Activated T-helper 9 cell treated with anti-CD3 and anti-CD28 coated beads, Interleukin-2, amount 50 U/mL, for 16 hours (primary cell): ENCODE results near the gene BCL2L1.

Experiments used
- DNase-seq: peaks from one replicate; pipeline ENCODE4 v3.0.0-alpha.2; 2020; ENCODE audit warnings: low read depth

BCL2L1 gene

DNA sequence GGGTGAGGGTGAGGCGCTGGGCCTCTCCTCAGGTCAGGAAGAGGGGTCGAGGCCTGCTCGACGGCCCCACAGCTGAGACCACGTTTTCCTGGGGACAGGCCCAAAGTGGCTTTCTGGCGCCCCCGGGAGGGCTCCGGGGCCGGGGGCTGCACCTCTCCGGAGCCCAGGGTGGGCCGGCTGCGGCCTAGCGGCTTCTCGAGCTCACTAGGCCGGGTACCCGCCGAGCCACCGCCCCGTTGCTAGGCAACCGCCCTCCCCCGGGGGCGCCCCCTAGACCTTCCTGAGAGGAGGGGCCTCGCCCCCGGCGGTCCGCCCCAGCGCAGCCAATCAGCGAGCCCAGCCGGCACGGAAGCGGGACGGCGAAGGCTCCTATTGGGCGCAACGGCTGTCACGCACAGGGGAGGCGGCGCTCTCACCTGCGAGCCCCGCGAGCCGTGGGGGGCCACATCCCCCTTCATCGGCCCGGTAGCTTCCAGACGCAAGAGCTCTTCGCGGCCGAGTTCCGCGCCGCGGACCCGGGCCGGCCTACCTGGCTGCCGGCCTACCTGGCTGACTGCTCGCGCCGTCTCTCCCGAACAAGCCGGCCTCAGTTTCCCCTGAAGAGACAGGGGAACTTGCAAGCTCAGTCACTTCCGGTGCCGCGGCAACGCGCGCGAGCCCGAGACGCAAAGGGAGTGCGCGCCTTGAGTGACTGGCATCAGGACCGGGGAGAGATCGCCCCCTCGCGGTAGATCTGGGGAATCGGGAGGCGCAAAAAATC lies 831 bp upstream of the BCL2L1 start:
- peak; percentile 96 for DNase-seq

DNA sequence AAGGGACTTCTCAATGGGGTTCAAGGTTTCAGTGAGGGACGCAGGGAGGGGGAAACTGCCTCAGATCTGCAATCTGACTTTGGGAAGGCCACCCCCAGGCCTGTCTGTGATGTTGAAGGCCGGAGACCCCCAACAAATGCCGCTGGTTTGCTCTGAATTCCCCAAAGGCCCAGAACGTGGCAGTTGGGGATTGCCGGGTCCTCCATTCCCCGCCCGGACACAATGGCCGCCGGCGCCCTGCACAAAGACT lies 326 bp upstream of the BCL2L1 start:
- DNase-seq, result no peak

DNA sequence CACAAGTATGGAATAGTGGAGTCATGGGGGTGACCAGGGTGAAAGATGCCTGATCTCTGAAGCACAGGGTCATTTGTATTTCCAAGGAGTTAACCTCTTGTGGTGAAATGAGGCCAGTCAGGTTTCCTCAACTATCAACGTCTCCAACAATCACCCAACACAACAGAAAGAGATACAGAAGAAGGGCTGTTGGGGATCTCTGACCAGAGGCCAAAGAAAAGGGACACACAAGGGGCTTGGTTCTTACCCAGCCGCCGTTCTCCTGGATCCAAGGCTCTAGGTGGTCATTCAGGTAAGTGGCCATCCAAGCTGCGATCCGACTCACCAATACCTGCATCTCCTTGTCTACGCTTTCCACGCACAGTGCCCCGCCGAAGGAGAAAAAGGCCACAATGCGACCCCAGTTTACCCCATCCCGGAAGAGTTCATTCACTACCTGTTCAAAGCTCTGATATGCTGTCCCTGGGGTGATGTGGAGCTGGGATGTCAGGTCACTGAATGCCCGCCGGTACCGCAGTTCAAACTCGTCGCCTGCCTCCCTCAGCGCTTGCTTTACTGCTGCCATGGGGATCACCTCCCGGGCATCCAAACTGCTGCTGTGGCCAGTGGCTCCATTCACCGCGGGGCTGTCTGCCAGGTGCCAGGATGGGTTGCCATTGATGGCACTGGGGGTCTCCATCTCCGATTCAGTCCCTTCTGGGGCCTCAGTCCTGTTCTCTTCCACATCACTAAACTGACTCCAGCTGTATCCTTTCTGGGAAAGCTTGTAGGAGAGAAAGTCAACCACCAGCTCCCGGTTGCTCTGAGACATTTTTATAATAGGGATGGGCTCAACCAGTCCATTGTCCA lies 1.0 kb downstream of the BCL2L1 start:
- no peak for DNase-seq

DNA sequence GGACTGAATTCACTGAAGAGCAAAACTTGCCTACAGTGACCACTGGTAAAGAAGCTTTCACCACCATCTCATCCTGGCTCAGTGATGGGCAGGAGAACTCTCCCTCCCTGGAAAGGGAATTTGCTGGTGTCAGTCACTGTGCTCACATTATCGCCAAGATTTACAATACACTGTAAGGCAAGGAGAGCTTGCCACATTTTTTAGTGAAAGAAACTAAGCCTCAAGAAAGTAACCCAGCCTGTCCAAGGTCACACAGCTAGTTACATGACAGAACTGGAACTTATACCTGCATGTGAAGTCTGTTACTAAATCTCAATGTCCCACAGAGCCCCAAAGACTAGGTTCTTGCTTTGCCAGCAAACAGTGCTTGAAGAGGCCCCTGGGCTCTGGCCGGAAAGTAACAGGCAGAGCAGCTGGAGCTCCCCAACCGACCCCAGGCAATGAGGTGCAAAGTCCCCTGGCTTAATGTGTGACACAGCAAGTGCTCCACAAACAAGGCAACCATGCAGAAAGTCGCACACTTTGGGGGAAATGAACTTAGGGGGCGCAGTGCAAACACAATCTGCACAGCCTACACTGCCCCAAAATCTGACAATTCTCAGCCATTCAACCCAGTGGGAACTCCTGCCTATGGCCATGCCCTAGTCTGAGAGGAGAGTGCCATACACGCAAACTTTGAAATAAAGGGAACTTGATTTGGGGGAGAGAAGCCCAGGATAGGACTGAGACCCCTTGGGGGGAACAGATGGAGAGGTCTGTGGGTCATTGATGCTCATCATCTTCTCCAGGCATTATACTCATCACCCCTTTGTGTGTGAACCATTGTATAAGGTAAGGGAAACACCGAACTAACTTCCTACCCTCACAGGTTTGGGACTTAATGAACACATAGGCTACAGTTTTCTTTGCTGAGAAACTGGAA lies 1.9 kb downstream of the BCL2L1 start:
- no peak for DNase-seq

DNA sequence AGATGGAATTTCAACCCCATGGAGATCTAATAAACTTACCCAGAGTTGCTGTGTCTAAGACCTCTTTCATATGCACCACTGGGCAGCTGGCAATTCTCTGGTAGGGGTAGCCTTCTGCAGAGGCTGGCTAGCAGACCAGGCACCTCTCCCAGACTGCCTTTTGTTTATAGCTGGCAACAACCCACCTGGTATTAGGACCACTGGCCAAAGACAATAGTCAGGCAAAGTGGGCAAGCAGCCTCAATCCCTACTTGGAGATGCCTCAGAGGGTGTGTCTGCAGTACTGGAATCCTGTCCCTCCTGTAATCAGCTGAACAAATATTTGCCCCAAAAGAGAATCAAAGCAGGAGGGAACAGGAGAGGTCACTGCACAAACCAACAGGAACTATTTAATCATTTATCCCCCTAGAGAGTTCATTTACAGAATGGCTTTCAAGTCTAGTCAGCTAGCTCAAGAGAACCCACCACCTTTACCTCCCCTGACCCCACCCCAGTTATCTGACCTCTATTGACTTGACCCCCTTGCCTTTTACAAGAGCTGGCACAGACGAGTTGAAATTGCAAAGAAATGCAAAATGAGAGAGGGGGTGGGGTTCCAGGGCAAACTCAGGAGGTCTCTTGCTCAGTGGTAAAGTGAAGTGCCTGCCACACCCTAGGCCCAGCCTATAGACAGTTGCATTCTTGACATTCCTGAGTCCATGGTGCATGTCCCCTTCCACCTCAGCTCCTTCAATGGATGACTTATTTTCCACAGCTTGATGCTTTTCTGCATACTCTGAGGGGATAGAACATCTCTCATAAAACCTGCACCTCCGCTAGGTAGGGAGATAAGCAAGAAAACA lies 2.8 kb downstream of the BCL2L1 start:
- no peak for DNase-seq

DNA sequence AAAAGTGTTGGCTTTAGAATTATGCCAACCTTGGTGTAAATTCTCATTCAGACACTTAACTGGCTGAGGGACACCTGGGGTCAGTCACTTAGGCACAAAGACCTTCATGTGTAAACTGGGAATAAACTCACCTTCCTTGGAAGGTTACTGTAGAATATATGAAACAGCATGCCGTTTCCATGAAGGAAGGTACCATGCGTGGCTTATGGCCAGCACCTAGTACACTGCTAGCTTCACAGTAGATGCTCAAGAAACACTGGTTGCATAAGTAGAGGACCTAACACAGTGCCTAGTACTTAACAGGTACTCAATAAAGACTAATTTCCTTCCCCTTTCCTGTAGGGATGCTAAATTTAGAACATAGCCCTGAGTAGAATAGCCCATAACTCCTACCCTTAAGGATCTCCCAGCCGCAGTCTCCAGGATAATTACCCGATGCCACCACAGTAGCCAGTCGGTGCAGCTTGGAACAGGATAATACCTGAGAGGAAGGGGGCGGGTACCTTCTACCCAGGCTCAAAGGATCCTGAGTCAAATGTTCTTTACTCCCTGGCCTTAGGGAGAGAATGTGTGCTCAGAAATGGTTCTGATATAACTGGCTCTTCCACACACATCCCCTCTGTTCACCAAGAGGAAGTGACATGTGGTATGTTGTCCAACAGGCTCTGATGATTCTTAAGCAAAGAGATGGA lies 3.6 kb downstream of the BCL2L1 start:
- DNase-seq, result no peak

DNA sequence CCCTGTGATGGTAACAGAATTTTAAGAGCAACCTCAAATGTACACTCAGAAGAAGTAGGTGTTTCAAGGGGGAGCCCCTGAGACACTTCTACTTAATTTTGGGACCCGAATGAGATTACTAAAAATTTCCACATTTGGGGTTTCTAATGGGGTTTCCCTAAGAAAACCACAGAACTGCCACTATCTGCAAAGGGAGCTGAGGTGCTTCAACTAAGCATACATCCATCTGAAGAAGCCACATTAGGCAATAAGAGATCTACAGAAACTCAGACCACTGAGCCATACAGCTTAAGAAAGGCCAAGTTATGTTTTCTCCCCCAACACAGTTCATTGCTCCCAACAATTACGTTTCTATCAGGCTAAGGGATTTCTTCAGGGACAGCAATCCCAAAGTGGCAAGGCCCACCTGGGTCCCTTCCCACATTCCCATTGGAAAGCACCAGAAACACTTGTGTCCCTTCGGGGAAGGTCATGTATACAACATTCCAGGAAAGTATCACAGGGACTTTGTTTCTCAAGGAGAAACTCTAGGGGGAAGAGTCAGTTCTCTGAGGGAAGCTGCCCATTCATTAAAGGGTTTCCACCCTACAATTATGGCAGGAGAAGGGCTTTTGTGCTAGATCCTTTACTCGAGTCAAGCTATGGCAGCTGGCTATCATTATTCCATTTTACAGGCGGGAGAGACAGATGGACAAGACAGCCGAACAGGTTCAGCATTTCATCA lies 5.0 kb downstream of the BCL2L1 start:
- DNase-seq, result no peak

DNA sequence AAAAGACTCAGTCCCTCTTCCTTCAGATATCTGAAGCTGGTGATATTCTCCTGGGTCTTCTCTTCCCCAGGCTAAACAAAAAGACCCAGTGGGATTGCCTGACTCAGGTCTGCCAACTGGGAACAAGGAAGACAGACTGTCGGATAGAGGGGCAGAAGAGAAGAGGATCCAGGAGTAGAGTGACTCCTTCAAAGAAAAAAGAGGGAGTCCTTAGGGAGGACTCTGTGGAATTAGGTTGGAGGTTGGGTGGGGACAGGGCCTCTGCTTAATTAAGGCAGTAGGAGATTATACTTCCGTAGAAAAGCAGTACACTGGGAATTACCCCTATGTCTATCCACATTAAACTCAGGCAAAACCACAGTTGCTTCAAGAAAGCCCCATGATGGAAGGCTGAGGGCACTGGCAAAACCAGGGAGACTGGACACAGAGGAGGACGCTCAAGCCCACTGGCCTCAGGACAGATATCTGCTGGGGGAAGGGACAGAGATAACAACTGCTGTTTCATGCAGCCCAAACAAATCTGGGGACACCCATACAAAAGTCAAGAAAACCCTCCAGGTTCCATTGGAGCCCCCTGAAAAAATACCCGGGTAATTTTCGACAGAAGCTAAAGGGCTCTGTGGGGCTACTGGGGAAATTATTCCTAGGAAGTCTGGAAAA lies 5.7 kb downstream of the BCL2L1 start:
- DNase-seq, result no peak

DNA sequence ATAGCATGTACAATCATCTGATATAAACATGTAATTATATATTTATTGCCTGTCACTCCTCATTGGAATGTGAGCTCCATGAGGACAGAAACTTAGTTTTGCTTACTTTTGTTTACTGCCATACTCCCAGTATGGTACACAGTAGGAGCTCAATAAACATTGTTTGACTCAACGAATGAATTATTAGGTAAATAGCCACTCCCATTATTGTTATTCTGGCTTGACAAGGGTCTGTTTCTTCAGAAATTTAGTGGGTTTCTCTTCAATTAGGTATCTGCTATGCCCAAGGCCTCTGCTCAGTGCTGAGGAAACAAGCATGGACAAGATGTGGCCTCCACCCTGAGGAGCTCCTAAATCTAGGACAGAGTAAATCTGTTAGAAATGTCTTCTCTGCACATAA lies 6.3 kb downstream of the BCL2L1 start:
- no peak for DNase-seq

DNA sequence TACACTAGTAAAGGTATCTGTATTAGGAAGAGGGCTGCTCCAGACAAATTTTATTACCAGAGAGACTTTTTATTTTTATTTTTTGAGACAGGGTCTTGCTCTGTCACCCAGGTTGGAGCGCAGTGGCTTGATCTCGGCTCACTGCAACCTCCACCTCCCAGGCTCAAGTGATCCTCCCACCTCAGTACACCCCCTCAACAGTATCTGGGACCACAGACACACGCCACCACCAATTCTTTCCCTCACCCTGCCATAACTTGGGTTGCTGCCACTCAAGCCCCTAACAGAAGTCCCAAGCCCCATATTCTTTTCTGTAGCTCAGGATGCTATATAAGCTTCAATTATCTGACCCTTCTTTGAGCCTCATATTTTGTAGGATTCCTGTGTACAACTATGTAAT lies 6.9 kb downstream of the BCL2L1 start:
- no peak for DNase-seq

DNA sequence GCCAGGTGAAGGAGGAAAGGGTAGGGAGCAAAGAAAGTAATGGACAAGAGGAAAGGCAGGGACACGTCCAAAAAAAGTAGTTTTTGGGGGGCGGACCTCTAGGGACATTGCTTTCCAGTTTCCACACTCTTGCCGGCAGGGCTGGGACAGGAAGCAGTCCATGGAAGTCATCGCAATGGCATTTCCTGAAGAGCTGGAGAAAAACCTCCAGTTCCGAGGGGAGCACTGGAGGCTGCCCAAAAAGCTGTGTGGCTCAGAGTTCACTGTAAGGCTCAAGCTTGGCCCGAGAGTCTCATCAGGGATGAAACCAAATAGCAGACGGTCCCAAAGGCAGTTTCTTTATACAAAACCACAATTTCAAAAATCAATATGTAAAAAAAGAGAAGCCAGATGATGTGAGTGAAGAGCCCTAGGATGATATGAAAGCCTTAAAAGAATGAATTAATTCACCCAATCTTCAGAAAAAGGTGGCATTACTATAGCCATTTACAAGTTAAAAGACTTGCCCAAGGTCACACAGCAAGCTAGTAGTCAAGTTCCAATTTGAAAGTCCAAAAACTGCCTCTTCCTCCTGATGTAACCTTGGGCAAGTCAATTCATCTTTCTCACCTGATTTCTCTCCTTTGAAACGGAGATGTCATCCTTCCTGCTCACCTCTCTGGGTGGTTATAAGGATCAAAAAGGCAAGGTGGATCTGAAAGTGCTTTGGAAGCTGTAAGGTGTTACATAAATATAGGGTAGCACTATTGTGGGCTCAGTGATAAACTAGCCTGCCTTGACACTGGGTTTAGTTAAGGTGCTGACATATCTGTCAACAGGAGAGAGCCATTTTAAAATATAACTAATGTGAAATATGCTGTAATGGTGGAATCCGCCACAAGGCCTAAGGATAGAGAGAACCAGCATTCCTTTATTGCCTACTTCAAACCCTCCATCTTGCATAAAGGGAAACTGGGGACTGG lies 9.1 kb downstream of the BCL2L1 start:
- no peak for DNase-seq

DNA sequence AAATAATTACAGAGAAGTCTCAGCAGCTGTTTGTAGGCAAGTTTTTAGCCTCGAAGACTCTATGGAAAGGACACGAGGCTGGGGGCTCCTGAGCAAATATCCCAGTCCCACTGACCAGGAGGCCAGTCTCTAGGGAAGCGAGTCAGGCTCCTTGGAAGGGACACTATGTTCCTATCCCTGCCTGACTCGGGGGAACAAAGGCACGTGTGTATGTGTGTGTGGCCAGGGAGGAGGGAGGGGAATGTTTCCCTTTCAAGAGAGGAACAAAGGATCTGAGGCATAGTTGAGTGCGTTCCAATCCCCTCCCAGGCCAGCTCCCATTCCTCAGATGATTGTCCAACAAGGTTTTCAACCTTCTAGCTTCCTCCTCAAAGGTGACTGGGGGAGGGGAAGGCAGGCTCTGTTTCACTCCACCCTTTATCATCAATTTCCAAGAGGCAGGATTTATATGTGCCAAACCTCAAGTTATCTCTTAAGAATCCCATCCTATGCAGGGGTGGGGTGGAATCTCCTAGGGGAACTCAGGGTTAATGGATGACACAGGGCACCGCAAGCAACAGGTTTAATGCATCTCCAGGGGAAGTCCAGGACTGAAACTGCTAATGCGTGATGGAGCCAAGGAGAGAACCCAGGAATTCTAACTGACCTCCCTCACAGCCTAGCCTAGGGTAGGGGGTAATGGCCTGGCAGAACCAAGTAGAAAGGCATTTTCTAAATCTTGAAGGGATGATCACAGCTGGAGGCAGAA lies 9.9 kb downstream of the BCL2L1 start:
- DNase-seq, result no peak

DNA sequence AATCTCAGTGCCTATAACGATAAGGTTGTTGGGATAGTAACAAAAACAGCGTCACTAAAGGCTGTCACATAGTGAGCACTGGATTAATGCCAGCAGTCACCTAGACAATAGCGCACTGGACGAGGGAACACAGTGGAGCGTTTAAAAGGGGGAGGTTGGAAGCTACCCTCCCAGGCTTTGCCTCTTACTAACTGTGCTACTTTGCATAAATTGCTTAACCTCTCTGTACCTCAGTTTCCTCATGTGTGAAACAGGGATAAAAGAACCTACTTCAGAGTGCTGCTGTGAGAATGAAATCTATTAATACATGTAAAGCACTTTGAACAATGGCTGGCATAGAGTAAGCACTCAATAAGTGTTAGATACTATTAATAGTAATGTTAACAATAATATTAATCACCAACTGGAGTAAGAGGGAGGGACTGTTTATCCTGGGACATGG lies 10.5 kb downstream of the BCL2L1 start:
- DNase-seq, result no peak

DNA sequence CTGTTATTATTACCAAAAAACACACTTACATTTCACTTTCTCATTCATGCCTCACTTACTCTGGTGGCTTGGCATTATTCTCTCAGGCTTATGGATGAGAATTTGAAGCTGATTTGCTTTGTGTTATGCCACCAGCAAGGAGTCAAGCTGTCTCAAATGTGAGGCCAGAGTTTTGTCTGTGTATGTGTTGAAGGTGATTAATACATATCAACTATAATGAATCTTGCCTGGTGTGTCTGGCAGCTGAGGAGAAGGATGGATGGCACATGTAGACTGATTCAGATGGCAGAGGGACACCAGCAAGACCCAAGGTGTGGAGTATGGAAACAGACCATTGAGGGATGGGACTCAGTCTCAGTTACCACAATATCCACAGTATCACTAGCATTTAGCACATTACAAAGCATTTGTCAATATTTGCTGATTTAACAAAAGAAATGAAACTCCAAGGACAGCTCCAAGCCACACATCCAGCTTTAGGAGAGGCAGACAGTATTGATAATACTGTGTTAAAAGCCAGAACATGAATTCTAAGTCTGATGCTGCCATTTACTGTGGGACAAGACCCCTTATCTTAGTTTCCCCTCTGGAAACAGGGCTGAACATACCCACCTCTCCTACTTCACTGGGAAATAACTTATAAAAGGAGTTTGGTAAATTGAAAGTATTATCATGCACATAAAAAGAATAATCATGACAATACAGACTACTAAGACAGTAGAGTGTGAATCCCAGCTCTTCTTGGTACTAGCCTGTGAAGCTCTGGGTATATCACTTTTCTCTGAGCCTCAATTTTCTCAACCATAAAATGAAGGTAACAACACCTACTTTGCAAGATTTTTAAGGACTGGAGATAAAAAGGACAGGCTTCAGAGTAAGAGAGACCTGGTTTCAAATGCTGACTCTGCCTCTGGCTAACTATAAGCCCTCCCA lies 11.2 kb downstream of the BCL2L1 start:
- no peak for DNase-seq

DNA sequence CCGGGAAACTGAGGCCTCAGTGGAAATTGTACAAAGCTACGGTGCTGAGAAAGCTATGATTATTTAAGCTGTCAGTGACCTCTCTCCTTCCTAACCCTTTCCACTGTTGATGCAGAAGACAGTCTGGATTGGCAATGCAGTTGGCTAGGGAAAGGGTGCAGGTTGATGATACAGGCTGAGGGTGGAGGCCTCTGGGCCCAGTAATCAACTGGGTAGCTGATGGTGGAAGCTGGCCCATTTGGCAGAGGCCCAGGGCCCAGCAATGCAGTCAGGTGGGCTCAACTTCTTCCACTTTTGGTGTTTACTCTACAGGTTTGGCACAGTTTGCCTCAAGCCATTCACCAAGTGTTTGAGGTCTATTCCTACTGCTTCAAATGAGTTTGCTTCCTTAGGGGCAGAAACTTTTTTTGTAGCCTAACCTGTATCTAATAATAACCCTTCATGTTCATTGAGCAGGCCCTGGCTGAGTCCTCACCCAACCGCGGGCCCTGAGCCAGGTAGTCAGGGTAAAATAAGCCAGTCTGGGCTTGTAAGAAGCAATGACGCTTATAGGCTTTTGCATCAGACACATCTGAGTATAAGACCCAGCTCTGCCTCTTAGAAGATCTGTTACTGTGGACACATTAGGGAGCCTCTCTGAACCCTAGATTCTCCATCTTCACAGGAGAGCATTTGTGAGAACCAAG lies 12.1 kb downstream of the BCL2L1 start:
- DNase-seq, result no peak

DNA sequence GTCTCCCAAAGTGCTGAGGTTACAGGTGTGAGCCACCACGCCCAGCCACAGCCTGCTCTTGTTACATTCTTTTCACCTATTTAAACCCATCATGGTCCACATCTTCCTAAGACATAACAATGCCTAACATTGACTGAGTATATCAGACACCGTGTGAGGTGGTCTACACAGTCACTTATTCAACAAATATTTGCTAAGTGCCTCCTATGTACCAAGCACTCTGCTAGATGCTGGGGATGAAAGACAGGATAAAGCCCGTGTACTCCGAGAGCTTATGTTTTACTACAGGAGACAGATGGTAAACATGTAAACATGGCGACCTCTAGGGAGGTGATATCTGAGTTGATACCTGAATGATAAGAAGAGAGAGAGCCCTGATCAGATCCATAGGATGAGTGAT lies 12.7 kb downstream of the BCL2L1 start:
- no peak for DNase-seq
